Stimulated activated CD8-positive, alpha-beta memory T cell treated with anti-CD3 and anti-CD28 coated beads, Interleukin-7, amount 100 ng/mL, for 4 hours (primary cell): ENCODE results near the gene COL21A1.

Source experiments
- DNase-seq, 2 donors: peaks; one replicate each; pipeline ENCODE4 v3.0.0-alpha.2; 2020; ENCODE audit warnings: low read depth in 2 of 2

COL21A1 gene

GRCh38 chr6:56109149-56109548 lies 138.2 kb downstream of the COL21A1 start:
- DNase-seq: no peak

GRCh38 chr6:56106231-56106630 lies 141.1 kb downstream of the COL21A1 start:
- no peak for DNase-seq

DNA sequence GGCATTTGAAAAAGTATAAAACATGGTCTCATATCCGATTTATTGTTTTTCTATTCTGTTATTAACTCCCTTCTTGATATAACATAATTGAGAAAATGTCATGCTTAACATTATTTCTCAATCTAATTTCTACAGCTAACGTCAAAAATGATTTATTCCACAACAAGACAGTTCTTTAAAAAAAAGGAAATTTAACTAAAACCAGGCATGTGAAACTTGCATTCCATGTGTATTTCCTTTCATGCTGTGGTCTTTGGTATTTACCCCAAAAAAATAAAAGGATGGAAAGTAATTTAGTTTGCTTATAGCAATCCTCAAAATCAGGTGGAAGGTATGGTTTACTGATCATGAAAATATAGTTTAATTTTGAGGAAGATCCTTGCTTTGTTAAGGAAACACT lies 142.8 kb downstream of the COL21A1 start:
- no peak for DNase-seq

DNA sequence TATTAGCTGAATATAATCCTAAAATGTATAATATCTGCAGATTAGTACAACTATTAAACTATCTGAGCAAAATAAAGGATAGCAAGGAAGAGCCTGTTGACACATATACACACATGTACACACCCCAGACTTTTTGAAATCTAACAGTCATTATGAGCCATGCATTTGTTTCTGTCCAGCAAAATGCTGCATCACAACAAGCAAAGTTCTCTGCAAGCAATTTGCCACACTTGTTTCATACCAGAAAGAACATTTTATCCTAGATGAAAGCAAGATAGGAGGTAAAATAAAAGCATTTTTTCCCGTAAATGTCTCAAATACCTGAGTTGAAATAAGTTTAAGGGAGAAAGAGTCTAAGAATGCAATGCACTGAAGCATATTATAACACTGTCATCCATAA lies 145.2 kb downstream of the COL21A1 start:
- no peak for DNase-seq

DNA sequence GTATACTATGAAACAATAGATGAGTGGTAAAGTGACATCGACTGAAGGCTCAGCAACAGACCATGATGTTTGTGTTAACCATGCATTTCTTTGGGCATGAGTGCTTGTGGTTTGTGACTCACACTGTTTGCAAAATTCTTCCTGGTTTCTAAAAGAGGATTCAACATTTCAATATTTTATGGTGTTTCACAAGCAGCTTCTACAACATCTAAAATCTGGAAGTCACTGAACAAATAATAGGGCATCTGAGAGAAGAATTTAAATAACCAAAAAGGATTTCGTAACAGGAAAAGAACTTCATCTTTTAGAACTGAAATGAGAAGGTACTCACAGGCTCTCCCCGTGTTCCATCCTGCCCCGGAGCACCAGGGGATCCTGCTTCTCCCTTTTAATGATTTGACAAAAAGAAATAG lies 146.2 kb downstream of the COL21A1 start:
- DNase-seq: no peak

DNA sequence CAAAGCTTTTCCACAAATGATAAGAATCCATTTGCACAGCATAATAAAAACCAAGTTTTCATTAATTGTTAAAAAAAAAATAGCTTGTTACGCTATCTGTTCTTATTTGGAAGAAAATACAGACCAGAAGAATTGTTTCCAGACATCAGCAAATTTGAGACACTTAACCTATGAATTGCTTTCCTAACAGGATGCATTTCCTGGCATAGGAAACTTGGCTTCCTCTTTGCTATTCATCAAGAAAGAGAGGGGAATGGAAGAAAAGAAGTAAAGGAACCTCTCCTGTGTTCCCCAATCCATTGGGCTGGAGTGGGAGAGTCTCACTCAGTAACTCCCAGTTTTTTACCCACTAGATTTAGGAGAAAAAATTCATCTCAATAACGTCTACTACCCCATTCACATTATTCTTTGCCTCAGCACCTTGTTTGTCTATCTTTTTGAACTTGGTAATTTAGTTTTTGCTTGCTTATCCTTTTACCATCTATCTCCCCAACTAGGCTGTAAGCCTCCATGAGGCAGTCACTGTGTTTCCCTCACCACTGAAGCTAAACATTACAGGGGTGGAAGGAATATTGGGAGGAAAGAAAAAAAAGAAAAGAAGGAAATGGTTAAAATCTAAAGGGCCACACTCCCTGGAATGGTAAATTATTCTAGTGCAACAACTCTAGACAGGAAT lies 150.3 kb downstream of the COL21A1 start:
- no peak for DNase-seq

DNA sequence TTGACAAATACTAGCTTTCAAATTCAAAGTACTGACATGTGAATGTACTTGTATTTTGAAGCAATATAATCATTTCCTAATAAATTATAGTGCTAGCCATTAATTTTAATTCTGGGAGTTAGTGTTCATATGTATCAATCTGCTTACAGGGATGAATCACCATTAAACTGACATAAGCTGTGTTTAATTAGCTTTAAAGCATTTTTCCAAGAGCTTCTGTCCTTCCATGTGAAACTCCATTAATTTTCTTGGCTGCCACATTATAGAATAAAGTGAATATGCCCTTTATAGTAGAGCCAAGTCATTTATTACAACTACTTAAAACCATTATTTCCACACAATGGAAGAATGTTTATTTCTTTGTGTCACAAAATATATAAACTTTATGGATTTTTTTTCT lies 150.8 kb downstream of the COL21A1 start:
- no peak for DNase-seq

DNA sequence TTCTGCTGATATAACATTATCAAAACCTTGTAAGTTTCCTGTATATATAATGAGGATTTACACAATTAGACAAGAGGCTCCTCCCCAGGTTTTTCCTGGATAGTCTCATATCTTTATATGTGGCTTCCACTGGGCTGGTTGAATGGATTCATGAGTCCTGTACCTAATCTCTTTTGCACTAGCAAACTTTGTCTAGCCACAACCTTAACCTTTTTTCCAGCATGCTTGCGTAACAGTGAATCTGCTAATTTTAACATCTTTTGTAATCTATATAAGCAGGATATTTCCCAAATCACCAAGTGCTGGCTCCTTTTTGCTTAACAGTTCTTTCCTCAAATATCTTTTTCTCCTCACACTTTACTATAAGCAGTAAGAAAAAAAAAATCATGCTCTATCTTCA lies 153.6 kb downstream of the COL21A1 start:
- no peak for DNase-seq

GRCh38 chr6:56091159-56091869 lies 156.1 kb downstream of the COL21A1 start:
- no peak for DNase-seq

- DNase-seq: no peak
These were observed 158.7 kb downstream of the COL21A1 start for GRCh38 chr6:56088641-56089040.

DNA sequence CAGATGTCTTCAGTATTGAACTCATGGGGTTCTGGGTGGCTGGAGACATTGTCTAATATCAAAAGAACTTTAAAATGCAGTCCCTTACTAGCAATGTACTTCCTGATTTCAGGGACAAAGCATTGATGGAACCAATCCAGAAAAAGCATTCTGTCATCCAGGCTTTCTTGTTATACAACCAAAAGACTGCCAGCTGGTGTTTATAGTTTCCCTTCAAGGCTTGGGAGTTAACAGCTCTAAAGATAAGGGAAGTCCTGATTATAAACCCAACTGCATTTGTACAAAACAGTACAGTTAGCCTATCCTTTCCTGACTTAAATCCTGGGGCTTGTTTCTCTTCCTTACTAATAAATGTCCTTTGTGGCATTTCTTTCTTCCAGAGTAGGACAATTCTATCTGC lies 160.0 kb downstream of the COL21A1 start:
- no peak for DNase-seq

GRCh38 chr6:56079751-56080540 lies 167.4 kb downstream of the COL21A1 start:
- DNase-seq: no peak

DNA sequence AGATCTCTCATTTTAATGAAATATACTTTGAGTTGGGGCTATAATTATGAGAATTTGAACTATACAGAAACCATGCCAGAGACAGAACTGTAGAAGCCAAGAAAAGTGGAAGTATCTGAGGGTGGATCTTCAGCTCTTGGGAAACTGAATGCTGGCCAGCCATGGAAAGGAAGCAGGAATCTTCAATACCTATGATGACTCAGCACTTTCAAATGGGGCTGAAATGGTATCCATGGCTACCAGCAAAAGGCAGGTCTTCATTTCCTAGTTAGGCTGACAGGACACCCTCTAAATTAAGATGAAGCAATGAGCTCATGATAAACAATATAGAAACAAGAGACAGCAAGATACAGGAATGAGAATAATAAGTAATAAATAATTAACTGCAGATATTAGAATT lies 171.3 kb downstream of the COL21A1 start:
- DNase-seq: no peak

GRCh38 chr6:56073761-56074160 lies 173.6 kb downstream of the COL21A1 start:
- no peak for DNase-seq

- no peak for DNase-seq
These were observed 174.1 kb downstream of the COL21A1 start for GRCh38 chr6:56073315-56073714.

DNA sequence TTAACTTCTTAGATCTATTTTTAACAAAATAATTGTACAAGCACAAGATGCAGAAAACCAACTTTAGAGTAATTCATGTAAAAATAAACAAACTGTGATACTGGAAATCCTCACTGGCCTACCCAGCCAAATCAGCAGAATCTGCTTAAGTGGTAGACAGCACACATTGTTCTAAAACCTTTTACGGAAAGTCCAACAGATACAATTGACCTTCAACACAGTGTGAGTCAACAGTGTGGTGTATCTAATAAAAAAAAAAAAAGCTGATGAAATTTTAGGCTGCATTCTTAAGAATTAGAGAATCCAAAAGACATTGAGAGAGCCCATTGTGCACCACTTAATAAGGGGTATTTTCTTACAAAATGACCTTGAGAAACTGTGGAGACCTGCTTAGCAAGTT lies 174.5 kb downstream of the COL21A1 start:
- no peak for DNase-seq

GRCh38 chr6:56065408-56065807 lies 182.0 kb downstream of the COL21A1 start:
- no peak for DNase-seq

- no peak for DNase-seq
These were observed 184.5 kb downstream of the COL21A1 start for GRCh38 chr6:56062836-56063235.

DNA sequence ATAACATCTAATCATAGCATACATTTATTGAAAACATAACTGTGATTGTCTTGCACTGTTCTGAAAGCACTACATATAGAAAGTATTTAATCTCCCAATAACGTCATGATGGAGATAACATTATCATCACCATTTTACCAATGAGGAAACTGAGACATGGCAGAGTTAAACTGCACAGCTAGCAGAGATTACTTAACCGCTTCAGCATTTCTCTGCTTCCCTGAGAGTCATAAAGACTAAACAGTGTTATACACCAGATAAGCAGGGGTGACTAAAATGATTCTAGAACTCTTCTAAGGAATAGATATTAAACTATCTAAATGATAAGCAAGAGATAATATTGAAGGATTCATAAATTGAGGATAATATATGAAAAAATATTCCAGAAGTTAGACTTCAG lies 188.7 kb downstream of the COL21A1 start:
- no peak for DNase-seq

DNA sequence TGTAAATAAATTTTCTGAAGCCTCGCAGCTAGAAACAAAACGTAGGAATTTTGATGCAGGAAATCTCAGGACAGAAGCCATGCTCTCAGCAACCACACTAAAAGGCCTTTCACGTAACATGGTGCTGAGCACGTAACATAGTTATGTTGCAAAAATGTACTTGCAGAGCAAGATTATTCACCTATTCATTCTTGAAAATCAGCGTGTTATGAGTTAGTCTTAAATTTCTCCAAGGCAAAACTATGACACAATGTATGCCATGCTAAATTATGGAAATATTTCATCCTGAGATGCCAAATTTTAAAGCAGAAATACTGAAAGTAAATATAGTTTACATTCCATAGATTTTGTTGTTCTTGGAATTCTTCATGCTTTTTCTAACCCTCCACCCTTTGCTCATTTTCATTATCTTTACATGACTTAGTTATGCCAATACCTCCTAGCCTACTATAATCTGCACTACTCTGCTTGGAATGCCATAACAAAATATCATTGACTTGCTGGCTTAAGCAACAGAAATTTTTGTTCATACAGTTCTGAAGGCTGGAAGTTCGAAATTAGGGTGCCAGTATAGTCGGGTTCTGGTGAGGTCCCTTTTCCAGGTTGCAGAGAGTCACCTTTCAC lies 192.2 kb downstream of the COL21A1 start:
- DNase-seq: no peak

- DNase-seq: no peak
These were observed 196.2 kb downstream of the COL21A1 start for GRCh38 chr6:56051202-56051598.

DNA sequence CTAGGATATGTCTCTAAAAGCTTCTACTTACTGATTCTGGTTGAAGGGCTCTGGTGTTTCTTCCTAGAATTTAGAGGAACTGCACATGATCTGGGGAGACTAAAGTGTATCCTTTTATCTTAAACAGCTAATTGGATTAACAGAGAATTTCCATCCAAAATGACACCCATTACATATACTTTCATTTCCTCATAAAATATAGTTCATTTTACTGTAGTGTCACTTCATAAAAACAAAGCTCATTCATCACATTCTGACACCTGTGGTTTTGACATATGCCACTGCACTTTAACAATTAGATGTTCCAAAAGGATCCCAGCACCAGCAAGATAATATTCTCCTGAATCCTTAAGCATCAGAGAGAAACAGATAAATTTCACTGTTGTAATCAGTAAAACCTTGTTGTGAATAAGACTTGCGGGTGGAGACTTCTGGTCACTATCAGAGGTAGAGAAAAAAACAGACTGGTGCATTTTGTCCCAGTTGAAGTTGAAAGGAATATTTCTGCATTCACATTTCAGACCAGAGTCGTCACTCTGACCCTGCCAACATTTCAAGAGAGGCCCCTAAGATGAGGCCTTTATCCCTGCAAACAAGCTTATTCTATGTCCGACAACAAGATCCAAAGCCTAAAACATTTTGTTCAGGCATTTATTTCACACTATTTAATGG lies 196.7 kb downstream of the COL21A1 start:
- DNase-seq: no peak
